ENCODE data around the gene LRCH1. TPM values are rescaled to one million over a fixed set of nuclear protein-coding genes. Genes with fewer than 3 reads are reported as not detected.

Gene LRCH1
- total and polyA plus RNA-seq, 2 donors from 2014 or later = 10.2 to 39.0 TPM

GRCh38 chr13:46644816-46645215 lies 91.8 kb downstream of the LRCH1 start:
- Histone ChIP-seq H3K4me3 (ENCODE audit: low read length in 3 of 3) (no peak overlapping the region), H3K9ac (ENCODE audit: low read length in 3 of 3) (no peak overlapping the region), H3K27me3 (ENCODE audit: control insufficient read depth, insufficient read depth, low read length) (no peaks in the 10 kb centered on the region), H3K4me1 (ENCODE audit: control insufficient read depth in 2 of 3, insufficient read depth in 2 of 3, low read depth in 1 of 3, low read length in 3 of 3) (peaks cover 2 to 29% (median 24%) of the 10 kb centered on the region in 3 donors), H3K27ac (ENCODE audit: low read depth in 2 of 2, low read length in 2 of 2) (no peak overlapping the region), H3K36me3 (ENCODE audit: control insufficient read depth in 2 of 3, insufficient read depth in 3 of 3, low read length in 3 of 3) (no peaks in the 10 kb centered on the region), H3K9me3 (ENCODE audit: control insufficient read depth in 2 of 3, insufficient read depth in 1 of 3, low read length in 3 of 3) (no peaks in the 10 kb centered on the region)
- FAIRE-seq (no peak), DNase-seq (no peak)
- intact Hi-C loops (cut with DNase I) = no loop called here
- no peak for TF ChIP-seq CTCF (IDR thresholded peaks at IDR 0.05; ENCODE audit: borderline replicate concordance, extremely low read depth, insufficient read depth)

- Histone ChIP-seq H3K27me3 (ENCODE audit: control insufficient read depth, insufficient read depth, low read length) (no peaks in the 10 kb centered on the region), H3K9ac (ENCODE audit: low read length in 3 of 3) (no peak overlapping the region), H3K4me3 (ENCODE audit: low read length in 3 of 3) (no peak overlapping the region), H3K4me1 (ENCODE audit: control insufficient read depth in 2 of 3, insufficient read depth in 2 of 3, low read depth in 1 of 3, low read length in 3 of 3) (peaks cover 0 to 16% (median 9%) of the 10 kb centered on the region in 3 donors), H3K36me3 (ENCODE audit: control insufficient read depth in 2 of 3, insufficient read depth in 3 of 3, low read length in 3 of 3) (no peaks in the 10 kb centered on the region), H3K27ac (ENCODE audit: low read depth in 2 of 2, low read length in 2 of 2) (no peak overlapping the region), H3K9me3 (ENCODE audit: control insufficient read depth in 2 of 3, insufficient read depth in 1 of 3, low read length in 3 of 3) (no peaks in the 10 kb centered on the region)
- DNase-seq (no peak), FAIRE-seq (no peak)
- no peak for TF ChIP-seq CTCF (IDR thresholded peaks at IDR 0.05; ENCODE audit: borderline replicate concordance, extremely low read depth, insufficient read depth)
- intact Hi-C loops (cut with DNase I) = no loop called here
These were observed 94.6 kb downstream of the LRCH1 start for GRCh38 chr13:46647512-46648065.

GRCh38 chr13:46648166-46648607 lies 95.2 kb downstream of the LRCH1 start:
- H3K9me3 ChIP-seq (ENCODE audit: control insufficient read depth in 2 of 3, insufficient read depth in 1 of 3, low read length in 3 of 3) = no peaks in the 10 kb centered on the region
- no peak overlapping the region for H3K4me3 ChIP-seq (ENCODE audit: low read length in 3 of 3)
- peaks cover 0 to 10% (median 7%) of the 10 kb centered on the region in 3 donors for H3K4me1 ChIP-seq (ENCODE audit: control insufficient read depth in 2 of 3, insufficient read depth in 2 of 3, low read depth in 1 of 3, low read length in 3 of 3)
- no peaks in the 10 kb centered on the region for H3K36me3 ChIP-seq (ENCODE audit: control insufficient read depth in 2 of 3, insufficient read depth in 3 of 3, low read length in 3 of 3)
- intact Hi-C loops (cut with DNase I) = no loop called here
- H3K9ac ChIP-seq (ENCODE audit: low read length in 3 of 3) = no peak overlapping the region
- DNase-seq (peak in 3 of 5 donors; percentile 36 to 61 (median 43)), FAIRE-seq (no peak)
- no peak for TF ChIP-seq CTCF (IDR thresholded peaks at IDR 0.05; ENCODE audit: borderline replicate concordance, extremely low read depth, insufficient read depth)
- no peaks in the 10 kb centered on the region for H3K27me3 ChIP-seq (ENCODE audit: control insufficient read depth, insufficient read depth, low read length)
- H3K27ac ChIP-seq (ENCODE audit: low read depth in 2 of 2, low read length in 2 of 2) = no peak overlapping the region

- no peak for FAIRE-seq
- no peak overlapping the region for H3K27ac ChIP-seq (ENCODE audit: low read depth in 2 of 2, low read length in 2 of 2)
These were observed 96.8 kb downstream of the LRCH1 start for GRCh38 chr13:46649816-46650215.

More at GRCh38 chr13:46649816-46650215, 96.8 kb downstream of the LRCH1 start:
- TF ChIP-seq CTCF (IDR thresholded peaks at IDR 0.05; ENCODE audit: borderline replicate concordance, extremely low read depth, insufficient read depth) = no peak
- Histone ChIP-seq H3K9ac (ENCODE audit: low read length in 3 of 3) (no peak overlapping the region), H3K4me3 (ENCODE audit: low read length in 3 of 3) (no peak overlapping the region), H3K9me3 (ENCODE audit: control insufficient read depth in 2 of 3, insufficient read depth in 1 of 3, low read length in 3 of 3) (no peaks in the 10 kb centered on the region), H3K4me1 (ENCODE audit: control insufficient read depth in 2 of 3, insufficient read depth in 2 of 3, low read depth in 1 of 3, low read length in 3 of 3) (peaks cover 0 to 9% (median 0%) of the 10 kb centered on the region in 3 donors), H3K27me3 (ENCODE audit: control insufficient read depth, insufficient read depth, low read length) (no peaks in the 10 kb centered on the region), H3K36me3 (ENCODE audit: control insufficient read depth in 2 of 3, insufficient read depth in 3 of 3, low read length in 3 of 3) (no peaks in the 10 kb centered on the region)
- intact Hi-C loops (cut with DNase I) = no loop called here
- DNase-seq = no peak

Measured in kidney (tissue), 14 donors.